Fibroblast of peridontal ligament (primary cell): ENCODE measurements around the gene PYGB.
A peak's percentile ranks its signal among the peaks of the same experiment; 100 is the strongest.

Source experiments
- DNase-seq: peaks from one replicate; pipeline ENCODE4 v3.0.0-alpha.2; 2010; ENCODE audit errors: extremely low read depth

The PYGB gene

GRCh38 chr20:25282796-25283195, 34.9 kb downstream of the PYGB start:
- no peak for DNase-seq

GRCh38 chr20:25283221-25283951, 35.5 kb downstream of the PYGB start:
- DNase-seq = no peak

- DNase-seq = no peak
Measured at GRCh38 chr20:25284131-25284601, 36.3 kb downstream of the PYGB start.

GRCh38 chr20:25285091-25285647, 37.3 kb downstream of the PYGB start:
- no peak for DNase-seq

GRCh38 chr20:25285856-25286798, 38.2 kb downstream of the PYGB start:
- DNase-seq = no peak

- no peak for DNase-seq
Measured at GRCh38 chr20:25286917-25287316, 39.0 kb downstream of the PYGB start.

GRCh38 chr20:25287631-25288290, 39.9 kb downstream of the PYGB start:
- no peak for DNase-seq

- DNase-seq = no peak
Measured at GRCh38 chr20:25288291-25289181, 40.7 kb downstream of the PYGB start.

- DNase-seq = no peak
Measured at GRCh38 chr20:25289886-25290597, 42.2 kb downstream of the PYGB start.

- no peak for DNase-seq
Measured at GRCh38 chr20:25290646-25291431, 43.0 kb downstream of the PYGB start.

- no peak for DNase-seq
Measured at GRCh38 chr20:25291432-25292133, 43.7 kb downstream of the PYGB start.

- no peak for DNase-seq
Measured at GRCh38 chr20:25292176-25292891, 44.4 kb downstream of the PYGB start.

GRCh38 chr20:25293507-25293906, 45.6 kb downstream of the PYGB start:
- no peak for DNase-seq

GRCh38 chr20:25293910-25294458, 46.1 kb downstream of the PYGB start:
- no peak for DNase-seq

- DNase-seq = peak; percentile 43
Measured at GRCh38 chr20:25294459-25295385, 46.8 kb downstream of the PYGB start.

- no peak for DNase-seq
Measured at GRCh38 chr20:25295386-25296093, 47.7 kb downstream of the PYGB start.
